GM12872 (cell line): ENCODE measurements around the gene KRT36.

Source experiments
- TF ChIP-seq, protein P1 (sequence below): IDR thresholded peaks from 3 replicates; pipeline ENCODE4 v1.5.1; 2011; ENCODE audit warnings: low read depth, mild to moderate bottlenecking, low read length, moderate library complexity; ENCODE audit not compliant: insufficient read depth

The KRT36 gene

GRCh38 chr17:41484920-41485904 is 4.5 kb downstream of the KRT36 start:
- TF ChIP-seq, protein P1, sequence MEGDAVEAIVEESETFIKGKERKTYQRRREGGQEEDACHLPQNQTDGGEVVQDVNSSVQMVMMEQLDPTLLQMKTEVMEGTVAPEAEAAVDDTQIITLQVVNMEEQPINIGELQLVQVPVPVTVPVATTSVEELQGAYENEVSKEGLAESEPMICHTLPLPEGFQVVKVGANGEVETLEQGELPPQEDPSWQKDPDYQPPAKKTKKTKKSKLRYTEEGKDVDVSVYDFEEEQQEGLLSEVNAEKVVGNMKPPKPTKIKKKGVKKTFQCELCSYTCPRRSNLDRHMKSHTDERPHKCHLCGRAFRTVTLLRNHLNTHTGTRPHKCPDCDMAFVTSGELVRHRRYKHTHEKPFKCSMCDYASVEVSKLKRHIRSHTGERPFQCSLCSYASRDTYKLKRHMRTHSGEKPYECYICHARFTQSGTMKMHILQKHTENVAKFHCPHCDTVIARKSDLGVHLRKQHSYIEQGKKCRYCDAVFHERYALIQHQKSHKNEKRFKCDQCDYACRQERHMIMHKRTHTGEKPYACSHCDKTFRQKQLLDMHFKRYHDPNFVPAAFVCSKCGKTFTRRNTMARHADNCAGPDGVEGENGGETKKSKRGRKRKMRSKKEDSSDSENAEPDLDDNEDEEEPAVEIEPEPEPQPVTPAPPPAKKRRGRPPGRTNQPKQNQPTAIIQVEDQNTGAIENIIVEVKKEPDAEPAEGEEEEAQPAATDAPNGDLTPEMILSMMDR: no peak

- TF ChIP-seq, protein P1: no peak
These were observed 5.5 kb downstream of the KRT36 start for GRCh38 chr17:41483991-41484826.

DNA sequence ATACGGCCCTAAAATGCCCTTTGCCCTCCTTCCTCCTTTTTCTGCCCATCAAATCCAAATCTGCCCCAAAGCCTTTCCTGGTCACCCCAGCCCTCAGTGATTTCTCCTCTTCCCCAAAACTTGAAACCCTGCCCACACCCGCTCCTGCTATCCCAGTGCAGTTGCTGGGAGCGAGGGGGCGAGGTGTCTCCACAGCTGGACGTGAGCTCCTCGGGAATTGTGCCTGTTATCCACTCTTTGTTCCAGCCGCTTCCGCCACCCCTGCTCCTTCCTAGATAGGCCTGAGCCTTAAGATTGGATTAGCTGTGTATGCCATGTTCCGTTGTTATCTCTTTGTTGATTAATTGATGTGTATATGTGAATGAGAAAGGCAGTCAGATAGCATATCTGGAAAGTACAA is 6.2 kb downstream of the KRT36 start:
- TF ChIP-seq, protein P1: no peak

GRCh38 chr17:41481036-41481435 is 8.7 kb downstream of the KRT36 start, which contains the start of gene KRT35:
TSS of gene KRT35 (minus strand) at chr17:41481151. CDS start at chr17:41481097, 54 bp downstream.
- TF ChIP-seq, protein P1: no peak

DNA sequence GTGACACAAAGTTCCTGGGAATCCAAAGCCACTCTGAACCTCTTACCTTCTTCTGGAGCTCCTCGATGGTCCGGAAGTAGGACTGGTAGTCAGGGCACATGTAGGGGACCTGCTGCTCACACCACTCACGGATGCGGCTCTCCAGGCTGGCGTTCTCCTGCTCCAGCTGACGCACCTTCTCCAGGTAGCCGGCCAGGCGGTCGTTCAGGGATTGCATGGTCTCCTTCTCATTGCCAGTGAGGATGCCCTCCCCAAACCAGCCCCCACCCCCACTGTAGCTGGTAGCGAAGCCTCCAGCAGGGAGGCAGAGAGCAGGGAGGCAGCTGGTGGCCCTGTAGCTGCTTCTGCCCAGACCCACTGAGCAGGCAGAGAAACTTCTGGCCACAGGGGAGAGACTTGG is 9.1 kb downstream of the KRT36 start:
- TF ChIP-seq, protein P1: no peak

DNA sequence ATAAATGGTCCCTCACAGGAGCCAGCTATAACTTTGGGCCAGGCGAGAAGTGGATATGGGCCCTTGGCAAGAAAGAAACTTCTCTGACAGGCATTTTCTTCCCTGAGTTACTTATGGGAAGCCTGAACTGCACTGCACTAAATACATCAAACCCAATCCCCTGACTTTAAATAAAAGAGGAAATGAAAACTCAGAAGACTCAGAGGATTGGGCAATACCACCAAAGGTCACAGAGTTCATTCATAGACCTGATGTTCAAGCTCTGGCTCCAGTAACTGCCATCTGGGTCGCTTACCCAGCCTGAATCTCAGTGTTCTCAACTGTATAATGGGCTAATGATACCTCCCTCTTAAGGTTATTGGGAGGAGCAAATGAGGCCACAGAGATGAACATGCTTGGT is 9.6 kb downstream of the KRT36 start:
- TF ChIP-seq, protein P1: no peak

- TF ChIP-seq, protein P1: no peak
These were observed 11.5 kb downstream of the KRT36 start for GRCh38 chr17:41478237-41478636.
